Upper lobe of left lung (tissue), 4 donors: ENCODE data around the gene RPLP1.

ENCODE experiments used
- EP300 ChIP-seq, 4 donors: sonication (generic); formaldehyde crosslinking; IDR thresholded peaks; one replicate each; pipeline ENCODE4 v1.5.1; 2017; ENCODE audit warnings: antibody characterized with exemption in 4 of 4, control low read depth in 2 of 4
- POLR2AphosphoS5 ChIP-seq, 2 donors: sonication (generic); formaldehyde crosslinking; IDR thresholded peaks; one replicate each; pipeline ENCODE4 v1.5.1; 2017; ENCODE audit warnings: antibody characterized with exemption in 2 of 2
- TF ChIP-seq, protein P1 (sequence below), 6 experiments: fragments of 450-650 bp in 4 of 6; fragments of 200-600 bp in 2 of 6; sonication (generic) in 2 of 6; IDR thresholded peaks; one replicate each; pipeline ENCODE4 v1.5.1; 2016 to 2019; ENCODE audit warnings: antibody characterized with exemption in 6 of 6

DNA sequence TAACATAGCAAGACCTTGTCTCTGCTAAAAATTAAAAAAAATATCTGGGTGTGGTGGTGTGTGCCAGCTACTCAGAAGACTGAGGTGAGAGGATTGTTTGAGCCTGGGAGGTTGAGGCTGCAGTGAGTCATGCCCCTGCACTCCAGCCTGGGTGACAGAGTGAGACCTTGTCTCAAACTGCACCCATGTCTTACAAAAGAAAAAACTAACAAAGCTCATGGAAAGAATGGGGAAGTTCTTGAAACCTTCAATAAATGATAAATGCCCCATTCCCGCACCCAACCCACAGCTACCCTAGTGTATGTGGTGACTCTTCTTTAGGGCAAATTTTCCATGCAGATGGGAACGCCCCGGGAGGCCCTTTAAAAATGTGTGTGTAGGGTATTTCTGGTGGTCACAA lies 28.3 kb downstream of the RPLP1 start:
- TF ChIP-seq EP300 (IDR thresholded peaks at IDR 0.05): no peak
- TF ChIP-seq, protein P1, sequence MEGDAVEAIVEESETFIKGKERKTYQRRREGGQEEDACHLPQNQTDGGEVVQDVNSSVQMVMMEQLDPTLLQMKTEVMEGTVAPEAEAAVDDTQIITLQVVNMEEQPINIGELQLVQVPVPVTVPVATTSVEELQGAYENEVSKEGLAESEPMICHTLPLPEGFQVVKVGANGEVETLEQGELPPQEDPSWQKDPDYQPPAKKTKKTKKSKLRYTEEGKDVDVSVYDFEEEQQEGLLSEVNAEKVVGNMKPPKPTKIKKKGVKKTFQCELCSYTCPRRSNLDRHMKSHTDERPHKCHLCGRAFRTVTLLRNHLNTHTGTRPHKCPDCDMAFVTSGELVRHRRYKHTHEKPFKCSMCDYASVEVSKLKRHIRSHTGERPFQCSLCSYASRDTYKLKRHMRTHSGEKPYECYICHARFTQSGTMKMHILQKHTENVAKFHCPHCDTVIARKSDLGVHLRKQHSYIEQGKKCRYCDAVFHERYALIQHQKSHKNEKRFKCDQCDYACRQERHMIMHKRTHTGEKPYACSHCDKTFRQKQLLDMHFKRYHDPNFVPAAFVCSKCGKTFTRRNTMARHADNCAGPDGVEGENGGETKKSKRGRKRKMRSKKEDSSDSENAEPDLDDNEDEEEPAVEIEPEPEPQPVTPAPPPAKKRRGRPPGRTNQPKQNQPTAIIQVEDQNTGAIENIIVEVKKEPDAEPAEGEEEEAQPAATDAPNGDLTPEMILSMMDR (IDR thresholded peaks at IDR 0.05): no peak
- no peak for TF ChIP-seq POLR2AphosphoS5 (IDR thresholded peaks at IDR 0.05)
